ENCODE data around the gene GATA1. TPM values are rescaled to one million over a fixed set of nuclear protein-coding genes. Genes with fewer than 3 reads are reported as not detected.

The GATA1 gene
- total RNA-seq, 4 donors from 2014 or later = not detected

DNA sequence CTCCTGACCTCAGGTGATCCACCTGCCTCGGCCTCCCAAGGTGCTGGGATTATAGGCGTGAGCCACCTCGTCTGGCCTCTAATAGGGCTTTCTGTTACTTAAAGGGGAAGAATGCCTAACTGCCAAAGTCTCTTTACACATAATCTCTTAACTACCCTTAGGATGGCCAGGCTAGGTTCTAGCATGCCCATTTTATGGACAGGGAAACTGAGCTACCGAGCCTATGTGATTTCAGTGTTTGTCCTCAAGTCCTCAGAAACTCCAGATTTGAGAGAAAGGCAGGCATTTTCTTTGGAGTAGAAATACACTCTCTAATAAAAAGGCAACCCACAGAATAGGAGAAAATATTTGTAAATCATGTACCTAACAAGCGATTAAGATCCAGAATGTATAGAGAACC lies 37.2 kb upstream of the GATA1 start:
- no peak for ATAC-seq (ENCODE audit: low FRiP score)
- TF ChIP-seq, protein P1, sequence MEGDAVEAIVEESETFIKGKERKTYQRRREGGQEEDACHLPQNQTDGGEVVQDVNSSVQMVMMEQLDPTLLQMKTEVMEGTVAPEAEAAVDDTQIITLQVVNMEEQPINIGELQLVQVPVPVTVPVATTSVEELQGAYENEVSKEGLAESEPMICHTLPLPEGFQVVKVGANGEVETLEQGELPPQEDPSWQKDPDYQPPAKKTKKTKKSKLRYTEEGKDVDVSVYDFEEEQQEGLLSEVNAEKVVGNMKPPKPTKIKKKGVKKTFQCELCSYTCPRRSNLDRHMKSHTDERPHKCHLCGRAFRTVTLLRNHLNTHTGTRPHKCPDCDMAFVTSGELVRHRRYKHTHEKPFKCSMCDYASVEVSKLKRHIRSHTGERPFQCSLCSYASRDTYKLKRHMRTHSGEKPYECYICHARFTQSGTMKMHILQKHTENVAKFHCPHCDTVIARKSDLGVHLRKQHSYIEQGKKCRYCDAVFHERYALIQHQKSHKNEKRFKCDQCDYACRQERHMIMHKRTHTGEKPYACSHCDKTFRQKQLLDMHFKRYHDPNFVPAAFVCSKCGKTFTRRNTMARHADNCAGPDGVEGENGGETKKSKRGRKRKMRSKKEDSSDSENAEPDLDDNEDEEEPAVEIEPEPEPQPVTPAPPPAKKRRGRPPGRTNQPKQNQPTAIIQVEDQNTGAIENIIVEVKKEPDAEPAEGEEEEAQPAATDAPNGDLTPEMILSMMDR (IDR thresholded peaks at IDR 0.05) = no peak
- no peak for DNase-seq (ENCODE audit: low spot score)

DNA sequence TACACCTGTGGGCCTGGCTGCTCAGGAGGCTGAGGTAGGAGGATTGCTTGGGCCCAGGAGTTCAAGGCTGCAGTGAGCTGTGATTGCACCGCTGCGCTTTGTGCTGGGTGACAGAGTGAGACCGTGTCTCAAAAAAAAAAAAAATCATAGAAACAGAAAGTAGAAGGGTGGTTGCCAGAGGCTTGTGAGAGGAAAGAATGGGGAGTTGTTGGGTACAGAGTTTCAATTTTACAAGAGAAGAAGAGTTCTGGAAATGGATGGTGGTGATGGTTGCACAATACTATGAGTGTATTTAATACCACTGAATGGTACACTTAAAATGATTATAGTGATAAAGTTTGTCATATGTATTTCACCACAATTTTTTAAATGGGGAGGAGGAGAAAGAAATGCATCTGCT lies 35.0 kb upstream of the GATA1 start:
- TF ChIP-seq, protein P1 (IDR thresholded peaks at IDR 0.05) = no peak
- no peak for DNase-seq (ENCODE audit: low spot score)
- no peak for ATAC-seq (ENCODE audit: low FRiP score)

DNA sequence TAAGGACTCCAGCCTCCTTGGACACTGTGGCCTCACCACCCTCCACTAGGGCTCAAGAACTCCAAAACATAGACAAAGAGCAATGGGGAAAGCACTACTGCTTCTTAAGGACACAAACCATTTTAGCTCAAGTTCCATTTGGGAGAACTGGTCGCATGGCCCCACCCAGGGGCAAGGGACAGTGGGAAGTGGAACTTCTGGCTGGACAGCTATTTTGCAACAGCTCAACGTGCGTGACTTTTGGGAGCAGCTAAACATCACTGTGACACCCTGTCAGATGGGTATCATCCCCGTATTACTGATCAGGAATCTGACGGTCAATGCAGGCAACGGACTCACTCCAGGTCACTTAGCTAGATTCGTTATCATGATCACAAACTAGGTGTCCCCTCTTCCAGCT lies 33.9 kb upstream of the GATA1 start:
- ATAC-seq (ENCODE audit: low FRiP score) (no peak), DNase-seq (ENCODE audit: low spot score) (no peak)
- TF ChIP-seq, protein P1 (IDR thresholded peaks at IDR 0.05) = no peak

DNA sequence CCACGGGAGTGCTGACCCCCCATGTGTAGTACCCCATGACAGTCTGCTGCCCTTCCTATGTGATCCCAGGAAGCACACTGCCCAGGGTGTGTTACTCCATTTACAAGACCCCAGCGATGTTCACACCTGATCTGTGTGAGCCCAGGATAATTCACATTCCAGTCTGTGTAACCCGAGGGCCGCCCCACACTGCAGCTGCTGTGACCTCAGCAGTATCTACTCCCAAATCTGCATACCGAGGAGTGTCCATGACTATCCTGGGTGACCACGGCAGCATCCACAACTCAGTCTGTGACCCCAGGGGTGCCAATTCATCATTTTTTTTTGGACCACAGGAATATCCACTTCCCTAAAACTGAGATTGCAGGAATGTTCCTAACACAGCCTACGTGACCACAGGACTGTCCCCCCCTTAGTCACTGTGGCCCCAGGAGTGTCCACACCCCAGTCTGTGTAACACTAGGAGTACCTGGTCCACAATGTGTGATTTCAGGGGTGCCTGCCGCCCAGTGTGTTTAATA lies 32.6 kb upstream of the GATA1 start:
- no peak for ATAC-seq (ENCODE audit: low FRiP score)
- TF ChIP-seq, protein P1 (IDR thresholded peaks at IDR 0.05) = no peak
- no peak for DNase-seq (ENCODE audit: low spot score)

DNA sequence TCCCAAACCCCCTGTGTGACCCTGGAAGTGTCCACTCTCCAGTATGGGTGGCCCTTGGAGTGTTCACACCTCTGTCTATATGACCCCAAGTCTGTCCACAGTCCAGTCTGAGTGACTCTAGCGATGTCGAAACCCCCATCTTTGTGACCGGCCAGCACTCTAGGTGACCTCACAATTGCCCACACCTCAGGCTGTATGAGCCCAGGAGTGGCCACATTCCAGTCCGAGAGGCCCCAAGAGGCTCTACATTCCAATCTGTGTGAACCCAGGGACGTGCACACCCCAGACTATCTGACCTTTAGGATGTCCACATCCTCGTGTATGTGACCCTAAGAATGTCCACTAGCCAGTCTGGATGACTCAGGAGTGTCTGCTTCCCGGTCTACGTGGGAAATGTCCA lies 32.2 kb upstream of the GATA1 start:
- ATAC-seq (ENCODE audit: low FRiP score) (no peak), DNase-seq (ENCODE audit: low spot score) (no peak)
- TF ChIP-seq, protein P1 (IDR thresholded peaks at IDR 0.05) = no peak

DNA sequence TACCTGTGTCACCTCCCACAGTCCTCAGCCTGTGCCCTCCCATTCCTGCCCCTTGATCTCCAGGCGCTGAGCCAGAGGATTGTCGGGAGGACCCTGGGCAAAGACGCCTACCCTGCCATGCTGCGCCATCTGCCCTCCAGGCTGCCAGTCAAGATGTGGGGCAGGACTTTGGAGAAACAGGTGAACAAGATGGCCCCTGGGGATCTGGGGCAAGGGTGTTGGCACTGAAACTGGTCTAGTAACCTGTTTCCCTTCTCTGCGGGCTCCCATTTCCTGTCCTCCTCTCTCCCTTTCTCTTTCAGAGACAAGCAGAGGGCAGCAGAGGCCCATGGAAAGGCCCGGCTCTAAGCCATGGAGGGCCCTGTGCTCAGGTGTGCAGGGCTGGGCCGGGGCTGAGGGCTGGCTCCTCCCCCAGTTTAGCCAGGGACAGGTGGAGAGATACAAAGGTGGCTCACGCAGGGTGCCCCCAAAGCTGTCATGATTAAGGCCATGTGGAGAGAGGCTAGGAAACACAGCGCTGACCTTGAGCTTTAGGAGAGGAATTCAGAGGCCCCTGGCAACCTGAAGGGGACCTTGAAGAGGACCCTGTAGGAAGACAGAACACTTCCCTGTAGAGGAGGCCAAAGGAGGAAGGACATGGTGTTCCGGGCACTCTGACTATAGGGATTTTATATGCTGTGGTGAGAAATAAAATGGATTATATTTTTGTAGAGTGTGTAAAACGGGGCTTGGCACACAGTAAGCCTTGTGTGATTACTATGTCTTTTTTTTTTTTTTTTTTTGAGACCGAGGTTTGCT lies 24.5 kb upstream of the GATA1 start, which contains the start of gene GLOD5:
GLOD5 (plus strand) TSS at position 74 of the 798 bp plus-strand sequence; CDS start at position 118, 44 bp downstream.
- DNase-seq (ENCODE audit: low spot score) (no peak), ATAC-seq (ENCODE audit: low FRiP score) (no peak)
- TF ChIP-seq, protein P1 (IDR thresholded peaks at IDR 0.05) = no peak

DNA sequence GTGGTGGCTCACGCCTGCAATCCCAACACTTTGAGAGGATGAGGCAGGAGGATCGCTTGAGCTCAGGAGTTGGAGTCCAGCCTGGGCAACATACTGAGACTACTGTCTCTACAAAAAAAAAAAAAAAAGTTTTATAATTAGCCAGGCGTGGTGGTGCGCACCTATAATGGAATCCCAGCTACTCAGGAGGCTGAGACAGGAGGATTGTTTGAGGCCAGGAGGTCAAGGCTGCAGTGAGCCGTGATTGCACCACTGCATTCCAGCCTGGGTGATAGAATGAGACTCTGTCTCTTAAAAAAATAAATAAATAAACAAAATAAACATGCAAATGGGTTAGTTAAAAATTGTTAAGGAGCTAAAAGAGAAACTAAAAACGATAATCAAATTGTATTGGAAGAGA lies 17.2 kb upstream of the GATA1 start:
- ATAC-seq (ENCODE audit: low FRiP score) (no peak), DNase-seq (ENCODE audit: low spot score) (no peak)
- TF ChIP-seq, protein P1 (IDR thresholded peaks at IDR 0.05) = no peak
